T-helper 1 cell treated with Interleukin-12 subunit alpha and Interleukin-12 subunit beta and Interleukin-4 antibody, amounts not matched to agents 30 ng/mL and 1 ng/mL, for 36 hours (primary cell): ENCODE measurements around the gene ICAM2. TPM values are rescaled to one million over a fixed set of nuclear protein-coding genes. Genes with fewer than 3 reads are reported as not detected.

Source experiments
- intact Hi-C: fragments of 100-400 bp; cut with micrococcal nuclease; formaldehyde crosslinking; loops from one replicate; pipeline ENCODE4 v1.15.1; 2024
- total RNA-seq: library from RNA; stranded (reverse); gene quantifications from 2 replicates; pipeline ENCODE4 v1.2.3, GENCODE V29; 2022

ICAM2 gene
- total RNA-seq, 1 donor from 2014 or later = 69.1 TPM

- intact Hi-C loops = no loop called here
Observed at GRCh38 chr17:63954402-63955063, 65.9 kb downstream of the ICAM2 start.

Other genes with a start within 250 kb of the ICAM2 start
- 67.0 and 71.2 TPM in 2 replicates for gene CCDC47, start 247.0 kb downstream of the ICAM2 start, total RNA-seq
- gene DDX42, start 246.5 kb downstream of the ICAM2 start, total RNA-seq = 132 and 135 TPM in 2 replicates
- gene PSMC5, start 193.2 kb downstream of the ICAM2 start, total RNA-seq = 165 and 169 TPM in 2 replicates
- gene FTSJ3, start 193.0 kb downstream of the ICAM2 start, total RNA-seq = 57.7 and 64.8 TPM in 2 replicates
- 137 and 143 TPM in 2 replicates for gene SMARCD2, start 177.9 kb downstream of the ICAM2 start, total RNA-seq
- not detected in 2 replicates for gene CSH2, start 147.0 kb downstream of the ICAM2 start, total RNA-seq
- gene GH2, start 138.7 kb downstream of the ICAM2 start, total RNA-seq = not detected in 2 replicates
- gene CSH1, start 124.1 kb downstream of the ICAM2 start, total RNA-seq = not detected in 2 replicates
- not detected in 2 replicates for gene CSHL1, start 109.4 kb downstream of the ICAM2 start, total RNA-seq
- gene GH1, start 101.8 kb downstream of the ICAM2 start, total RNA-seq = not detected in 2 replicates
- gene CD79B, start 88.3 kb downstream of the ICAM2 start, total RNA-seq = 44.8 and 52.5 TPM in 2 replicates
- gene SCN4A, start 47.7 kb downstream of the ICAM2 start, total RNA-seq = 0.25 and 0.56 TPM in 2 replicates
- 2.2 and 3.0 TPM in 2 replicates for gene PRR29, start 22.3 kb downstream of the ICAM2 start, total RNA-seq
- 139 and 143 TPM in 2 replicates for gene ERN1, start 109.5 kb upstream of the ICAM2 start, total RNA-seq
- gene TEX2, start 242.6 kb upstream of the ICAM2 start, total RNA-seq = 14.6 and 15.9 TPM in 2 replicates